Vagina (tissue), 2 donors: ENCODE results near the gene GINS1. TPM values are rescaled to one million over a fixed set of nuclear protein-coding genes. Genes with fewer than 3 reads are reported as not detected.

ENCODE experiments used
- DNase-seq, 2 donors: peaks; one replicate each; pipeline ENCODE4 v3.0.0-alpha.2; 2017; ENCODE audit errors: extremely low spot score in 2 of 2
- H3K27ac ChIP-seq: fragments of 200-600 bp; sonication (generic); one replicate; pipeline ENCODE4 v1.5.1; 2019
- H3K27me3 ChIP-seq: fragments of 200-600 bp; sonication (generic); one replicate; pipeline ENCODE4 v1.5.1; 2019
- H3K36me3 ChIP-seq, 2 donors: fragments of 200-600 bp; sonication (generic); one replicate each; pipeline ENCODE4 v1.5.1; 2017 to 2019
- H3K4me1 ChIP-seq: fragments of 200-600 bp; sonication (generic); one replicate; pipeline ENCODE4 v1.5.1; 2019
- H3K4me3 ChIP-seq, 2 donors: fragments of 200-600 bp; sonication (generic); 1 replicate in 1 of 2; 2 replicates in 1 of 2; pipeline ENCODE4 v1.5.1; 2016 to 2019
- H3K9me3 ChIP-seq: fragments of 200-600 bp; sonication (generic); one replicate; pipeline ENCODE4 v1.5.1; 2019
- POLR2A ChIP-seq, 2 donors: fragments of 450-650 bp; IDR thresholded peaks; one replicate each; pipeline ENCODE4 v1.6.1; 2017; ENCODE audit warnings: antibody characterized with exemption in 2 of 2, mild to moderate bottlenecking in 2 of 2, moderate library complexity in 2 of 2
- POLR2AphosphoS5 ChIP-seq, 2 donors: sonication (generic); formaldehyde crosslinking; IDR thresholded peaks; one replicate each; pipeline ENCODE4 v1.9.0; 2017; ENCODE audit warnings: antibody characterized with exemption in 2 of 2, mild to moderate bottlenecking in 2 of 2, low read depth in 1 of 2; ENCODE audit not compliant: insufficient read depth in 1 of 2
- intact Hi-C: fragments of 100-400 bp; cut with DNase I; formaldehyde crosslinking; loops from one replicate; pipeline ENCODE4 v1.15.1; 2023
- total RNA-seq: library from RNA; depleted of rRNA; stranded (reverse); fragments of >200 nt; gene quantifications from one replicate; pipeline ENCODE4 v1.2.3, GENCODE V29; 2016
- TF ChIP-seq, protein P1 (sequence below), 3 experiments: fragments of 450-650 bp in 2 of 3; fragments of 200-600 bp in 1 of 3; sonication (generic) in 1 of 3; IDR thresholded peaks; one replicate each; pipeline ENCODE4 v1.5.1; 2017 to 2019; ENCODE audit warnings: antibody characterized with exemption in 3 of 3, mild to moderate bottlenecking in 2 of 3, moderate library complexity in 2 of 3

Gene GINS1
- total RNA-seq, 1 donor from 2014 or later: 2.0 TPM

DNA sequence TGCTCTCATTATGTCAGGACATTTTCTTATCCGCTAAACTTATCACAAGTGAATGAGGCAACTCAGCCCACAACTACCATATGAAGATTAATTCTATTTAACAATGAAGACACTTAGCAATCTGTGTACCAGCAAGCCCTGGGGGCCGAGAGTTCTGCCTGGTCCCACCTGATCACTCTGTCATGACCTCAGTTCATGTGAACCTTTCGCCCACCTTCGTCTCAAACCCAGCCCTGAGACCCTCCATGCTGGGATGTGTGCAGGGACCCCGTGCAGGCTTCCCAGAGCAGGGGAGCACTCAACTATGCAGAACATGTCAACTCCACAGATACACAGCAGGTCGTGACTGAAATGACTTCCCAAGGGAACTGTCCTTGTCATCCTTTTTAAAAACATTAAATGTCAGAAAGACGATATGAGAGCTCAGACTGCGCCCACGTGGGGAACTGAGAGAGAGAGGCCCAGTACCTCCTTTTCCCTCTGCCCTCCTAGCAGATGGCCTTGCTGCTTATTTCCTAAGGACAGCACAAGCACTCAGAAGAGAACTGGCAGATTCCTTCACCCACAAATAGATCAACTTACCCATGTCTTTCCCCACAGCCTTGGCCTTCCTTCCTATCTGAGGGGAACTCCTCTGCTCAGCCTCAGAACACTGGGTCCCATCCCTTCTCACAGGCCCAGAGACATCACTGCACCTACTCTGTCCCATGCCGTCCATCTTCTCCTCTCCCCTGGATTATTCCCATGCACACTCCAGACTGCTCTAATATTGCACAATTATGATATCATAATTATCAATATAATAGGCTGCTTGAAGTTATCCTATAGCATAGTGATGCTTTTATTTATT, 28.4 kb upstream of the GINS1 start:
- TF ChIP-seq, protein P1, sequence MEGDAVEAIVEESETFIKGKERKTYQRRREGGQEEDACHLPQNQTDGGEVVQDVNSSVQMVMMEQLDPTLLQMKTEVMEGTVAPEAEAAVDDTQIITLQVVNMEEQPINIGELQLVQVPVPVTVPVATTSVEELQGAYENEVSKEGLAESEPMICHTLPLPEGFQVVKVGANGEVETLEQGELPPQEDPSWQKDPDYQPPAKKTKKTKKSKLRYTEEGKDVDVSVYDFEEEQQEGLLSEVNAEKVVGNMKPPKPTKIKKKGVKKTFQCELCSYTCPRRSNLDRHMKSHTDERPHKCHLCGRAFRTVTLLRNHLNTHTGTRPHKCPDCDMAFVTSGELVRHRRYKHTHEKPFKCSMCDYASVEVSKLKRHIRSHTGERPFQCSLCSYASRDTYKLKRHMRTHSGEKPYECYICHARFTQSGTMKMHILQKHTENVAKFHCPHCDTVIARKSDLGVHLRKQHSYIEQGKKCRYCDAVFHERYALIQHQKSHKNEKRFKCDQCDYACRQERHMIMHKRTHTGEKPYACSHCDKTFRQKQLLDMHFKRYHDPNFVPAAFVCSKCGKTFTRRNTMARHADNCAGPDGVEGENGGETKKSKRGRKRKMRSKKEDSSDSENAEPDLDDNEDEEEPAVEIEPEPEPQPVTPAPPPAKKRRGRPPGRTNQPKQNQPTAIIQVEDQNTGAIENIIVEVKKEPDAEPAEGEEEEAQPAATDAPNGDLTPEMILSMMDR (IDR thresholded peaks at IDR 0.05): no peak
- TF ChIP-seq POLR2A (IDR thresholded peaks at IDR 0.05) (no peak), POLR2AphosphoS5 (IDR thresholded peaks at IDR 0.05; ENCODE audit: insufficient read depth in 1 of 2, low read depth in 1 of 2) (no peak)
- Histone ChIP-seq H3K27ac (no peak overlapping the region), H3K4me1 (no peaks in the 10 kb centered on the region), H3K9me3 (no peaks in the 10 kb centered on the region), H3K4me3 (no peak overlapping the region), H3K36me3 (no peaks in the 10 kb centered on the region), H3K27me3 (no peaks in the 10 kb centered on the region)
- intact Hi-C loops: no loop called here
- DNase-seq: no peak

DNA sequence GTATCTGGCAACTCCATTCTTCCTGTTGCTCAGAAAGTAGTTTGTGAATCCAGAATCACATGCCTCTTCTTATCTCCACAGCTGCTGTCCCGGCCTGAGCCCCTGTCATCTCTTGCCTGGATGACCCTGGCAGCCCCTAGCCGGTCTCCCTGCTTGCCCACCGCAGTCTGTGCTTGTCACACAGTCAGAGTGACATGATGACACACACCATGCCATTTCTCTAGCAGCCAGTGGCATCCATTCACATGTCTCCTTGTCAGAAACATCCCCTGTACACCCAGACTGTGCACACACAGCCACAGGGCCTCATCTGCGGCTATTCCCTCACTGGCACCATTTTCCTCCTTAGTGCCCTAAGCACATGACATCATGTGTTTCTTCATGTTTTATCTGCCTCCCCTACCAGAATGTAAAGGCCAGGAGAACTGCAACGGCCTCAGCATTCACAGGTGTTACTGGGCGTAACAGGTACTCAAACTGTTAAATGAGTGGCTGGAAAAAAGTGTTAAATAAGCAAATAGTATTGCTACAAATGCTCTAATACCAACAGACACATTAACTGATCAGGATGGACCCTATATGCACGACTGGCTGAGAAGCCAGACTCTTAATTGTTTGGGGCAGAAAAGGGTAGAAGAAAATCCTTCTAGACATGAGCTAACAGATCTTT, 26.4 kb upstream of the GINS1 start:
- TF ChIP-seq POLR2A (IDR thresholded peaks at IDR 0.05) (no peak), POLR2AphosphoS5 (IDR thresholded peaks at IDR 0.05; ENCODE audit: insufficient read depth in 1 of 2, low read depth in 1 of 2) (no peak)
- TF ChIP-seq, protein P1 (IDR thresholded peaks at IDR 0.05): no peak
- Histone ChIP-seq H3K36me3 (no peaks in the 10 kb centered on the region), H3K4me3 (no peak overlapping the region), H3K27me3 (no peaks in the 10 kb centered on the region), H3K27ac (no peak overlapping the region), H3K9me3 (no peaks in the 10 kb centered on the region), H3K4me1 (no peaks in the 10 kb centered on the region)
- intact Hi-C loops: no loop called here
- DNase-seq: no peak

DNA sequence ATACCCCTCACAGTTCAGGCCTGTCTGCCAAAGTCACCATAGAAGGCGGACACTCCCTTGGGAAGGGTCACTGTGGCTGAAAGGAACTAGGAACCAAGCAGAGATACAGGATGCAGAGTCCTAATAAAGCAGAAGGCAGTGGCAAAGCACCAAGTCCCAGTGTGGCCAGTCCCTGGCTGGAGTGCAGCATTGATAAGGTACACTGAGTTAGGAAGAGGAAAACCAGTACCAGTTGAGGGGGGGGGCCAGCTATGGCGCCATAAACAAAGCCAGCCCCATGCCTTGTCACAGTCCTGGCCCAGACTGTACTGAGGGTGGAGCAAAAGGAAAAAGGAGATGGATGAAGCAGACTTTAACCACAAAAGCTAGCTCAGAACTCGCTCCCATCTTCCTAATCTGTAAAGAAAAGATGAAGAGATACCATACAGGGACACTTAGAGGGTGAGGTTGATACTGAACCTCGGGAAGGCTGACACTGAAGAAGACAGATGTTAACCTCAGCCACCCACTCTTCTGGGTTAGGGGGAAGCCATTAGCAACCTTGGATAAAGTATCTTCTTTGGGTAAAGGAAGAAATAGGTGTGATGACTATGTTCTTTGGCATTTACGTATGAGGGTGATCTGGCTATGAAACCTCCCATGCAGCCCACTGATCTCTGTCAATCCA, 24.6 kb upstream of the GINS1 start:
- Histone ChIP-seq H3K27ac (no peak overlapping the region), H3K36me3 (no peaks in the 10 kb centered on the region), H3K9me3 (no peaks in the 10 kb centered on the region), H3K27me3 (no peaks in the 10 kb centered on the region), H3K4me3 (no peak overlapping the region), H3K4me1 (no peaks in the 10 kb centered on the region)
- no peak for DNase-seq
- TF ChIP-seq, protein P1 (IDR thresholded peaks at IDR 0.05): no peak
- TF ChIP-seq POLR2AphosphoS5 (IDR thresholded peaks at IDR 0.05; ENCODE audit: insufficient read depth in 1 of 2, low read depth in 1 of 2): no peak
- intact Hi-C loops: no loop called here

DNA sequence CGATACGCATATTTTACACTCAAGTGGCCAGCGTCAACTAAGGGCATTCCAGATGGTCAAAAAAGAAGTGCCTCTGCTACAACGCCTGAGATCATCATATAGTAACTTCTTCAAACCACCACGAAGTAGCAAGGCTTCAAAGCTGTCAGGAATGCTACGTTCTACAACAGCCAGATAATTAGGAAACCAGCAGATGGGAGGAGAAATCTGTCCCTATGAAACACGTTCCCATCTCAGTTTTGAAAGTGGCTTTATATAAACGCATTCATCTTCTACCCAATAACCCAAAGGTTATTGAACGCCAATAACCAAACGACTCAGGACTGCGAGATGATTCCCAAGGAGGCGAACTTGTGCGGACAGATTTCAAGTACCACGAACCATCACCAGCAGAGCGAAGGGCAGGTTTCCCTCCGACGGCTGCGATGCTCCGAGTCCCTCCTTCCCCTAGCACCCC, 18.0 kb upstream of the GINS1 start:
- no peak for TF ChIP-seq POLR2AphosphoS5 (IDR thresholded peaks at IDR 0.05; ENCODE audit: insufficient read depth in 1 of 2, low read depth in 1 of 2)
- no peak for TF ChIP-seq POLR2A (IDR thresholded peaks at IDR 0.05)
- TF ChIP-seq, protein P1 (IDR thresholded peaks at IDR 0.05): no peak
- H3K4me1 ChIP-seq: peaks cover 15% of the 10 kb centered on the region
- peak overlapping the region; percentile 75 for H3K27ac ChIP-seq
- intact Hi-C loops: no loop called here
- peak overlapping the region; percentile 82 to 84 for H3K4me3 ChIP-seq
- H3K9me3 ChIP-seq: no peaks in the 10 kb centered on the region
- DNase-seq: no peak
- no peaks in the 10 kb centered on the region for H3K36me3 ChIP-seq
- no peaks in the 10 kb centered on the region for H3K27me3 ChIP-seq
